ENCODE results near the gene LRRC47. TPM values are rescaled to one million over a fixed set of nuclear protein-coding genes. Genes with fewer than 3 reads are reported as not detected.
"Not testable (repeated sequence)": the region's sequence is repeated elsewhere in the genome, so short reads cannot be mapped to it uniquely, and the experiment has no call there.

LRRC47 gene
- polyA plus RNA-seq, 6 donors from 2014 or later, result 13.6 to 30.8 (median 26.9) TPM

DNA sequence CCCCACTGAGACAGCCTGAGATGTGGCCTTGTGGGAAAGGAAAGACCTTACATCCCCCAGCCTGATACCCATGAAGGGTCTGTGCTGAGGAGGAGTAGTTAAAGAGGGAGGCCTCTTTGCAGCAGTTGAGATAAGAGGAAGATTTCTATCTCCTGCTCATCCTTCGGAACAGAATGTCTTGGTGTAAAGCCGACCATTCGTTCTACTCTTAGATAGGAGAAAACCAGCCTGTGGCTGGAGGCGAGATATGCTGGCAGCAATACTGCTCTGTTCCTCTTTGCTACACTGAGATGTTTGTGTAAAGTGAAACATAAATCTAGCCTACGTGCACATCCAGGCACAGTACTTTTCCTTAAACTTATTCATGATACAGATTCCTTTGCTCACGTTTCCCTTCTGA lies 45.6 kb downstream of the LRRC47 start:
- Mint-ChIP-seq H3K27ac (peak overlapping the region in 2 of 6 donors; percentile 58 to 84), H3K9me3 (no peaks in the 10 kb centered on the region), H3K4me3 (no peak overlapping the region), H3K36me3 (no peaks in the 10 kb centered on the region), H3K4me1 (peaks cover 9 to 19% (median 18%) of the 10 kb centered on the region in 3 donors), H3K27me3 (peaks cover 0 to 13% (median 6%) of the 10 kb centered on the region in 3 donors)
- no peak for ATAC-seq (ENCODE audit: low read depth in 2 of 2)
- no peak for DNase-seq

- Mint-ChIP-seq H3K27ac (no peak overlapping the region), H3K36me3 (no peaks in the 10 kb centered on the region), H3K4me1 (peaks cover 18 to 32% (median 29%) of the 10 kb centered on the region in 3 donors), H3K27me3 (peaks cover 0 to 7% (median 0%) of the 10 kb centered on the region in 3 donors), H3K9me3 (no peaks in the 10 kb centered on the region), H3K4me3 (peak overlapping the region in 1 of 8 donors; percentile 34)
- ATAC-seq (ENCODE audit: low read depth in 2 of 2), result no peak
- no peak for DNase-seq
Observed at GRCh38 chr1:3749512-3749911, 46.8 kb downstream of the LRRC47 start.

- peaks cover 18 to 34% (median 32%) of the 10 kb centered on the region in 3 donors for H3K4me1 Mint-ChIP-seq
- H3K27me3 Mint-ChIP-seq; DNase-seq; H3K36me3 Mint-ChIP-seq; H3K9me3 Mint-ChIP-seq; ATAC-seq (ENCODE audit: low read depth in 2 of 2): not testable (repeated sequence)
- peak overlapping the region in 7 of 8 donors; percentile 51 to 85 (median 77) for H3K4me3 Mint-ChIP-seq
- H3K27ac Mint-ChIP-seq, result peak overlapping the region in 1 of 6 donors; percentile 66
Observed at GRCh38 chr1:3748316-3748900, 47.9 kb downstream of the LRRC47 start.

- DNase-seq (no peak), ATAC-seq (ENCODE audit: low read depth in 2 of 2) (no peak)
- peak overlapping the region; percentile 57 to 88 (median 84) for H3K4me3 Mint-ChIP-seq
- H3K27ac Mint-ChIP-seq, result peak overlapping the region in 2 of 6 donors; percentile 38 to 66
- H3K36me3 Mint-ChIP-seq, result no peaks in the 10 kb centered on the region
- no peaks in the 10 kb centered on the region for H3K9me3 Mint-ChIP-seq
- H3K4me1 Mint-ChIP-seq, result peaks cover 22 to 35% (median 32%) of the 10 kb centered on the region in 3 donors
- peaks cover 0 to 7% (median 0%) of the 10 kb centered on the region in 3 donors for H3K27me3 Mint-ChIP-seq
Observed at GRCh38 chr1:3747903-3748302, 48.4 kb downstream of the LRRC47 start.

- no peak overlapping the region for H3K27ac Mint-ChIP-seq
- DNase-seq, result no peak
- H3K27me3 Mint-ChIP-seq, result peaks cover 0 to 7% (median 0%) of the 10 kb centered on the region in 3 donors
- H3K9me3 Mint-ChIP-seq, result no peaks in the 10 kb centered on the region
- no peak for ATAC-seq (ENCODE audit: low read depth in 2 of 2)
- H3K4me1 Mint-ChIP-seq, result peaks cover 22 to 35% (median 32%) of the 10 kb centered on the region in 3 donors
- peak overlapping the region; percentile 68 to 88 (median 84) for H3K4me3 Mint-ChIP-seq
- no peaks in the 10 kb centered on the region for H3K36me3 Mint-ChIP-seq
Observed at GRCh38 chr1:3747522-3747848, 48.8 kb downstream of the LRRC47 start.

DNA sequence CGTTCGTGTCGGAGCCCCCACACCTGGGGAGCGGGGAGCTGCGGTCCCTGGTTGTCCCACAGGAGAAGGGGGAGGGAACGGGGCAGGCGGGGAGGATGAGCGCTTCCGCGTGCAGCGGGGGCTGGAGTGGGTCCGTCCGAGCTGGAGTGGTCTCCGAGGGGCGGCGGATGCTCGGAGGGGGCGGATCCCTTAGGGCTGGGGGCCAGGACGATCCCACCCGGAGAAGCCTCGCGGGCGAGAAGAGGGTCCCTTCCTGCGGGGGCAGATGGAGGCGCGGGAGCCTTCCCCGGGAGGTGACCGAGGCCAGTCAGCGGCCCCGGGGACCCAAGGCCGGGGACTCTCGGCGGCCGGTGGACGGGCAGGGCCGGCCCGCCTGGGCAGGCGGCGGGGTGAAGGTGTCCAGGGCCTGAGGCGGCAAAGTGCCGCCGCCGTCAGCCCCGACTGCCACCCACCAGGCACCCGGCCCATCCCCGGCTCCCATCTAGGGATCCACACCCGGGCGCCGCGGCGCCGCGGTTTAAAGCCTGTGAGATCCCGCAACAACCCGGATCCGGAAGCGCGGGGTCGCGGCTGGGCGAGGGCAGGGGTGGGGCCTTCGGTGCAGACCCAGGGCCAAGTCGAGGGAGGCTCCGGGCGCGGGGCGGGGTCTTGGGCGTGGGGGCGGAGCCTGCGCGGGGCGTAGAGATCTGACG lies 49.3 kb downstream of the LRRC47 start:
- DNase-seq (peak; percentile 77), ATAC-seq (ENCODE audit: low read depth in 2 of 2) (peak; percentile 95 to 96)
- Mint-ChIP-seq H3K27ac (peak overlapping the region in 3 of 6 donors; percentile 67 to 85 (median 78)), H3K4me1 (peaks cover 22 to 35% (median 32%) of the 10 kb centered on the region in 3 donors), H3K36me3 (no peaks in the 10 kb centered on the region), H3K9me3 (no peaks in the 10 kb centered on the region), H3K27me3 (peaks cover 0 to 7% (median 0%) of the 10 kb centered on the region in 3 donors), H3K4me3 (peak overlapping the region; percentile 83 to 93 (median 86))

DNA sequence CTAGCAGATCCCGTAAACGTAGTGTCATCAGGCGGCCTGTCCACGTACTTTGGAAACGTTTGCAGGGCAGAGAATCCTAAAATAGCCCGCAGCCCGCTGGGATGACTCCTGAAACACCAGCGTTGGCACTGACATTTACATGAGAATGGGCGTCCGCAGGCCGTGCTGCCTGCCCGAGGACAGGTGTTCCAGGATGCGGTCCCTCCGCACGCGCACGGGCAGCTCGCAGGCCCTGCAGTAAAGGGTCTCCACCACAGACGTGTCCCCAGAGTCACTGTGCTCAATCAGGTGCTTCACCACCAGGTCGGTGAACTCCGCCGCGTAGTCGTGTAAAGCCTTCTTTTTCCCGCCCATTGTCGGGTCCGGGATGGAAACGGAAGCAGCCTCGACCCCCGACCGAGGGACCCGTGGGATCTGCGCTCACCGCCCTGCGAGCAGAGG lies 49.9 kb downstream of the LRRC47 start:
- DNase-seq, result peak; percentile 13
- peaks cover 0 to 7% (median 0%) of the 10 kb centered on the region in 3 donors for H3K27me3 Mint-ChIP-seq
- H3K4me1 Mint-ChIP-seq, result peaks cover 22 to 35% (median 32%) of the 10 kb centered on the region in 3 donors
- H3K9me3 Mint-ChIP-seq, result no peaks in the 10 kb centered on the region
- peak overlapping the region; percentile 83 to 93 (median 86) for H3K4me3 Mint-ChIP-seq
- ATAC-seq (ENCODE audit: low read depth in 2 of 2), result peak in 1 of 2 donors; percentile 14
- peak overlapping the region in 5 of 6 donors; percentile 47 to 85 (median 74) for H3K27ac Mint-ChIP-seq
- H3K36me3 Mint-ChIP-seq, result peaks cover 0 to 5% of the 10 kb centered on the region in 2 donors

DNA sequence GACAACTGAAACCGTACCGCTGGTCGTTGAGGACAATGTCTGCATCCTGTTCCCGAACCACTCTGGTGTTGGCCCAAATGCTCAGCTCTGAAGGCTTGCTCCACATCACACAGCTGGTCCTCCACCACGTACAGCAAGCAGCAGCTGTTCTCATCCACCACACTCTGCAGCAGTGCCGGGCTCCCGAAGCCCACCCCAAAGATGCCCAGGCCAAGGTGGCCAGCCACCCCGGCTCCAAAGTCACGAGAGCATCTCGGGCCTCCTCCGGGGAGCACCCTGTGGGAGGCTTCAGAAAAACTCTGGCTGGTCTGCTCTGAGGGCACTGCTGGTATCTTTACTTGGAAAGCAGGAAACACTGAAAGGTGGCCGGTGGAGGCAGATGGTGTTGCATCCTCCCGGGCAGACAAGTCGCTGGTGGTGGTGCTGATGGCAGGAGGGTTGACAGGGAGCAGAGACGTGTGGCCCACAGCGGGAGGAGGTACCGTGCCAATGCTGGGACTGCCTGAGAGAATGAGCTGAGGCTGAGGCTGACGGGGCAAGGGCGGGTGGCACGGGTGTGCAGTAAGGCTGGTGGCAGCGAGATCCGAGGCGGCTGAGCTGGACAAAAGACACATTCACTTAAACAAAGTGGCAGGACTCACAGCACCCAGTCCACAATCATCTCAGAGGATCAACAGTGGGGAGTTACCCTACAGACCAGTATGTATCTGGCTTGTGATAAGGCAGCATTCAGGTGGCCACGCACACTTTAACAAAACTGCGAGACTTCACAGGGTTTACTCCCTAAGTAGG lies 50.5 kb downstream of the LRRC47 start:
- peaks cover 22 to 35% (median 32%) of the 10 kb centered on the region in 3 donors for H3K4me1 Mint-ChIP-seq
- no peaks in the 10 kb centered on the region for H3K9me3 Mint-ChIP-seq
- peak overlapping the region in 5 of 6 donors; percentile 21 to 85 (median 34) for H3K27ac Mint-ChIP-seq
- ATAC-seq (ENCODE audit: low read depth in 2 of 2) (no peak), DNase-seq (no peak)
- H3K27me3 Mint-ChIP-seq, result peaks cover 0 to under 1% (median 0%) of the 10 kb centered on the region in 3 donors
- peak overlapping the region; percentile 83 to 93 (median 86) for H3K4me3 Mint-ChIP-seq
- H3K36me3 Mint-ChIP-seq, result peaks cover 0 to 7% of the 10 kb centered on the region in 2 donors

- H3K27ac Mint-ChIP-seq, result peak overlapping the region in 2 of 6 donors; percentile 28 to 95
- peaks cover 0 to 7% of the 10 kb centered on the region in 2 donors for H3K36me3 Mint-ChIP-seq
- peak overlapping the region in 5 of 8 donors; percentile 59 to 86 (median 83) for H3K4me3 Mint-ChIP-seq
Observed at GRCh38 chr1:3745071-3745470, 51.2 kb downstream of the LRRC47 start.

GRCh38 chr1:3744646-3745045 lies 51.7 kb downstream of the LRRC47 start:
- Mint-ChIP-seq H3K27ac (peak overlapping the region in 2 of 6 donors; percentile 33 to 95), H3K4me1 (peaks cover 22 to 35% (median 32%) of the 10 kb centered on the region in 3 donors), H3K36me3 (peaks cover 0 to 7% of the 10 kb centered on the region in 2 donors), H3K4me3 (peak overlapping the region in 1 of 8 donors; percentile 30), H3K9me3 (no peaks in the 10 kb centered on the region), H3K27me3 (no peaks in the 10 kb centered on the region)
- no peak for DNase-seq
- no peak for ATAC-seq (ENCODE audit: low read depth in 2 of 2)

More at GRCh38 chr1:3745071-3745470, 51.2 kb downstream of the LRRC47 start:
- Mint-ChIP-seq H3K9me3 (no peaks in the 10 kb centered on the region), H3K27me3 (no peaks in the 10 kb centered on the region), H3K4me1 (peaks cover 22 to 35% (median 32%) of the 10 kb centered on the region in 3 donors)
- ATAC-seq (ENCODE audit: low read depth in 2 of 2) (no peak), DNase-seq (no peak)

DNA sequence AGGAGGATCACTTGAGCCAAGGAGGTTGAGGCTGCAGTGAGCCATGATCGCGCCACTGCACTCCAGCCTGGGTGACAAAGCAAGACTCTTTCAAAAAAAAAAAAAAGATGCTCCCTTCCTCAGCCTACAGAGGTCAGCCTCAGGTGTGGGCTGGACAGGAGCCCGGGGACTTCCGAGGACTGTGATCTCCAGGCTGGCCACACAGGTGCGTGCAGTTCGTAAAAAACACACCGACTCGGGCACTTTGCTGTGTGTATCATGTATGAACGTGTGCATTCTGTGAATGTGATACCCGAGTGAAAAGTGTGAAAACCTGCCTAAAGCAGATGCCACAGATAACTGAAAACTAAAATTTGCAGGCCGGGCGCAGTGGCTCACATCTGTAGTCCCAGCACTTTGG lies 52.5 kb downstream of the LRRC47 start:
- H3K36me3 Mint-ChIP-seq, result peaks cover 0 to 7% of the 10 kb centered on the region in 2 donors
- no peaks in the 10 kb centered on the region for H3K9me3 Mint-ChIP-seq
- ATAC-seq (ENCODE audit: low read depth in 2 of 2) (no peak), DNase-seq (no peak)
- peaks cover 22 to 35% (median 32%) of the 10 kb centered on the region in 3 donors for H3K4me1 Mint-ChIP-seq
- H3K4me3 Mint-ChIP-seq, result peak overlapping the region in 1 of 8 donors; percentile 18
- H3K27ac Mint-ChIP-seq, result peak overlapping the region in 1 of 6 donors; percentile 26
- H3K27me3 Mint-ChIP-seq, result no peaks in the 10 kb centered on the region

DNA sequence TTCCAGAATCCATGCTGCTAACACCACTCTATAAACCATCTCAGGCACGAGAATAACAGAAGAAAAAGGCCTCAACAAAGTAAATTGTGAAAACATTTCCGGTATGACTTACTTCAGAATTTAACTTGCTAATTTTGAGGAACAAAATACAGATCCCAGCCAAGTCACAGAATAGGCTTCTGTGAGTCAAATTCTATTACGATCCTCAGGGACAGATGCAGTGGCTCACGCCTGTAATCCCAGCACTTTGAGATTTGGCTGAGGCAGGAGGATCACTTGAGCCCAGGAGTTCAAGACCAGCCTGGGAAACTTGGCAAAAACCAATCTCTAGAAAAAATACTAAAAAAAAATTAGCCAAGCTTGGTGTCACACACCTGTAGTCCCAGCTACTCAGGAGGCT lies 52.9 kb downstream of the LRRC47 start:
- Mint-ChIP-seq H3K36me3 (peaks cover 0 to 7% of the 10 kb centered on the region in 2 donors), H3K4me1 (peaks cover 22 to 35% (median 32%) of the 10 kb centered on the region in 3 donors), H3K27me3 (no peaks in the 10 kb centered on the region), H3K27ac (no peak overlapping the region), H3K9me3 (no peaks in the 10 kb centered on the region), H3K4me3 (peak overlapping the region in 3 of 8 donors; percentile 18 to 32 (median 19))
- ATAC-seq (ENCODE audit: low read depth in 2 of 2) (no peak), DNase-seq (no peak)

Measured in naive B cell (primary cell).